Motor neuron (in vitro differentiated cells): ENCODE results near the gene LRRC4C. TPM values are rescaled to one million over a fixed set of nuclear protein-coding genes. Genes with fewer than 3 reads are reported as not detected.

Source experiments
- ATAC-seq, 8 experiments: fragments of 200-7000 bp; cut with Tn5 transposase; replicated peaks in 6 of 8; 2 replicates each; pipeline ENCODE4 v1.8.0; 2021; ENCODE audit warnings: mild to moderate bottlenecking in 8 of 8, moderate library complexity in 8 of 8
- H3K27ac ChIP-seq, 2 donors: fragments of 250-450 bp; sonication (Bioruptor Pico); 2 replicates each; pipeline ENCODE4 v1.9.0; 2021; ENCODE audit warnings: antibody characterized with exemption in 2 of 2, mild to moderate bottlenecking in 2 of 2, moderate library complexity in 1 of 2
- H3K4me1 ChIP-seq, 2 donors: fragments of 250-450 bp; sonication (Bioruptor Pico); replicated peaks in 1 of 2; 2 replicates each; pipeline ENCODE4 v1.6.1; 2021; ENCODE audit warnings: antibody characterized with exemption in 2 of 2, mild to moderate bottlenecking in 2 of 2, moderate library complexity in 1 of 2
- H3K4me3 ChIP-seq, 5 donors: fragments of 250-450 bp; sonication (Bioruptor Pico); 2 replicates each; pipeline ENCODE4 v1.9.0; 2021; ENCODE audit warnings: antibody characterized with exemption in 5 of 5, mild to moderate bottlenecking in 5 of 5, moderate library complexity in 4 of 5
- WGBS, 10 experiments: fragments of 450-650 bp; shearing (Covaris generic); methylation state at CpG; one replicate each; pipeline ENCODE4 v1.0.0; 2022; 5-methylcytosine and 5-hydroxymethylcytosine counted together
- in situ Hi-C, 9 experiments: fragments of 400-800 bp; cut with MboI; loops; one replicate each; pipeline ENCODE4 v1.15.0; 2021; ENCODE audit warnings: low sequenced_read_pairs in 9 of 9, low pct_unique_long_range_greater_than_20kb in 2 of 9; ENCODE audit not compliant: unreplicated experiment in 9 of 9
- total RNA-seq, 8 experiments: library from RNA; unstranded; fragments of 300-600 nt; gene quantifications; 2 replicates each; pipeline versions ENCODE4 v1.2.3 to v1.2.4, GENCODE V29; 2022

Gene LRRC4C
- total RNA-seq, 8 experiments from 2014 or later, result 0.51 to 28.2 (median 12.8) TPM

GRCh38 chr11:40391679-40392078 is 1067.8 kb downstream of the LRRC4C start:
- no peak for ATAC-seq
- 15 to 100% (median 71%) methylated on average over 1 to 3 of the region's 3 CpGs; no CpG with 5 or more reads in 1 of the 10 experiments for WGBS, 10 experiments
- in situ Hi-C loops, result no loop called here
- Histone ChIP-seq H3K27ac (no peak overlapping the region), H3K4me3 (no peak overlapping the region), H3K4me1 (peaks cover 0 to 3% of the 10 kb centered on the region in 2 donors)

- ATAC-seq, result no peak
- WGBS, 10 experiments, result 0 to 100% (median 67%) methylated on average over 1 to 4 of the region's 4 CpGs; no CpG with 5 or more reads in 1 of the 10 experiments
- in situ Hi-C loops, result no loop called here
- H3K4me3 ChIP-seq, result no peak overlapping the region
- no peak overlapping the region for H3K27ac ChIP-seq
- H3K4me1 ChIP-seq, result peaks cover 0 to 2% of the 10 kb centered on the region in 2 donors
These were observed 1071.2 kb downstream of the LRRC4C start for GRCh38 chr11:40388097-40388818.

- no peak overlapping the region for H3K27ac ChIP-seq
- no peak overlapping the region for H3K4me3 ChIP-seq
- WGBS, 10 experiments, result 43 to 100% (median 90%) methylated on average over 1 to 2 of the region's 2 CpGs
- in situ Hi-C loops, result no loop called here
- no peak for ATAC-seq
- H3K4me1 ChIP-seq, result no peaks in the 10 kb centered on the region
These were observed 1072.0 kb downstream of the LRRC4C start for GRCh38 chr11:40387240-40387980.

- Histone ChIP-seq H3K27ac (no peak overlapping the region), H3K4me1 (no peaks in the 10 kb centered on the region), H3K4me3 (no peak overlapping the region)
- WGBS, 10 experiments, result 0 to 100% (median 25%) methylated on average over 1 of the region's 1 CpG; no CpG with 5 or more reads in 5 of the 10 experiments
- in situ Hi-C loops, result no loop called here
- no peak for ATAC-seq
These were observed 1074.5 kb downstream of the LRRC4C start for GRCh38 chr11:40384991-40385390.

GRCh38 chr11:40381481-40381880 is 1078.0 kb downstream of the LRRC4C start:
- WGBS, 10 experiments, result 58 to 100% (median 94%) methylated on average over 1 to 3 of the region's 3 CpGs; no CpG with 5 or more reads in 1 of the 10 experiments
- no peak for ATAC-seq
- Histone ChIP-seq H3K27ac (no peak overlapping the region), H3K4me3 (no peak overlapping the region), H3K4me1 (no peaks in the 10 kb centered on the region)
- in situ Hi-C loops, result no loop called here

- H3K27ac ChIP-seq, result no peak overlapping the region
- in situ Hi-C loops, result no loop called here
These were observed 1078.6 kb downstream of the LRRC4C start for GRCh38 chr11:40380835-40381234.

GRCh38 chr11:40376331-40376730 is 1083.1 kb downstream of the LRRC4C start:
- WGBS, 10 experiments, result 0 to 100% (median 91%) methylated on average over 1 to 3 of the region's 3 CpGs; no CpG with 5 or more reads in 2 of the 10 experiments

More at GRCh38 chr11:40380835-40381234, 1078.6 kb downstream of the LRRC4C start:
- WGBS, 10 experiments, result 19 to 98% (median 77%) methylated on average over 2 to 5 of the region's 5 CpGs; no CpG with 5 or more reads in 1 of the 10 experiments
- no peak overlapping the region for H3K4me3 ChIP-seq
- ATAC-seq, result peak in 1 of 8 experiments; percentile 86
- no peaks in the 10 kb centered on the region for H3K4me1 ChIP-seq

GRCh38 chr11:40370821-40371616 is 1088.4 kb downstream of the LRRC4C start:
- WGBS, 10 experiments, result 6 to 92% (median 67%) methylated on average over 1 to 5 of the region's 5 CpGs
- in situ Hi-C loops, result no loop called here
- Histone ChIP-seq H3K4me3 (no peak overlapping the region), H3K27ac (no peak overlapping the region), H3K4me1 (no peaks in the 10 kb centered on the region)
- ATAC-seq, result no peak

More at GRCh38 chr11:40376331-40376730, 1083.1 kb downstream of the LRRC4C start:
- no peaks in the 10 kb centered on the region for H3K4me1 ChIP-seq
- H3K27ac ChIP-seq, result no peak overlapping the region
- no peak overlapping the region for H3K4me3 ChIP-seq
- in situ Hi-C loops, result no loop called here
- no peak for ATAC-seq

- peak in 1 of 8 experiments; percentile 44 for ATAC-seq
- H3K4me1 ChIP-seq, result no peaks in the 10 kb centered on the region
- no peak overlapping the region for H3K4me3 ChIP-seq
- in situ Hi-C loops, result no loop called here
- WGBS, 10 experiments, result 0 to 100% (median 83%) methylated on average over 1 to 5 of the region's 5 CpGs
- H3K27ac ChIP-seq, result no peak overlapping the region
These were observed 1099.2 kb downstream of the LRRC4C start for GRCh38 chr11:40360206-40360798.

- WGBS, 10 experiments, result 14 to 100% (median 95%) methylated on average over 1 to 4 of the region's 4 CpGs; no CpG with 5 or more reads in 5 of the 10 experiments
- Histone ChIP-seq H3K27ac (no peak overlapping the region), H3K4me1 (no peaks in the 10 kb centered on the region), H3K4me3 (no peak overlapping the region)
- in situ Hi-C loops, result no loop called here
- no peak for ATAC-seq
These were observed 1105.3 kb downstream of the LRRC4C start for GRCh38 chr11:40354121-40354520.

- in situ Hi-C loops, result no loop called here
- ATAC-seq, result no peak
- WGBS, 10 experiments, result 0 to 100% (median 43%) methylated on average over 1 to 3 of the region's 3 CpGs
- Histone ChIP-seq H3K4me3 (no peak overlapping the region), H3K4me1 (no peaks in the 10 kb centered on the region), H3K27ac (no peak overlapping the region)
These were observed 1118.5 kb downstream of the LRRC4C start for GRCh38 chr11:40340911-40341310.

- Histone ChIP-seq H3K4me1 (no peaks in the 10 kb centered on the region), H3K27ac (no peak overlapping the region), H3K4me3 (no peak overlapping the region)
- 20 to 100% (median 76%) methylated on average over 1 to 6 of the region's 6 CpGs for WGBS, 10 experiments
- in situ Hi-C loops, result no loop called here
- ATAC-seq, result peak in 2 of 8 experiments; percentile 25 to 38
These were observed 1120.7 kb downstream of the LRRC4C start for GRCh38 chr11:40338739-40339138.
